Measurements from ENCODE around the gene PDZRN4.

DNA sequence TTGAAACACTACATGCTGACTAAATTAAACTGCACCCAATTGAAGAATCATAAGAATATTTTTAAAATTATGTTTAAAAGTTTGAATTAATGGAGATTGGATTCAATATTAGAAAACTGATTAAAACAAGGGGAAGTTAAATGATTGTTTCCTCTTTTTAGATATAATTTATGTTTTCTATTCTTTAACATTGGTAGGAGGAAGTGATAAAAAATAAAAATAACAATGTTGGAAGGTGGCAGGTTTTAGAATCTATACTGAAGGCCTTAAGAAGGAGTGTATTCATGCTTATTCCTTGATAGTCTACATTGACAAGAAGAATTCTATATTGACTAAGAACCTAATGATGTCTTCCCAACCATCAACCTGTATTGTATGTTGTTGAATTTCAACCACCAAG, 168.1 kb downstream of the PDZRN4 start:
- TF ChIP-seq, protein P1, sequence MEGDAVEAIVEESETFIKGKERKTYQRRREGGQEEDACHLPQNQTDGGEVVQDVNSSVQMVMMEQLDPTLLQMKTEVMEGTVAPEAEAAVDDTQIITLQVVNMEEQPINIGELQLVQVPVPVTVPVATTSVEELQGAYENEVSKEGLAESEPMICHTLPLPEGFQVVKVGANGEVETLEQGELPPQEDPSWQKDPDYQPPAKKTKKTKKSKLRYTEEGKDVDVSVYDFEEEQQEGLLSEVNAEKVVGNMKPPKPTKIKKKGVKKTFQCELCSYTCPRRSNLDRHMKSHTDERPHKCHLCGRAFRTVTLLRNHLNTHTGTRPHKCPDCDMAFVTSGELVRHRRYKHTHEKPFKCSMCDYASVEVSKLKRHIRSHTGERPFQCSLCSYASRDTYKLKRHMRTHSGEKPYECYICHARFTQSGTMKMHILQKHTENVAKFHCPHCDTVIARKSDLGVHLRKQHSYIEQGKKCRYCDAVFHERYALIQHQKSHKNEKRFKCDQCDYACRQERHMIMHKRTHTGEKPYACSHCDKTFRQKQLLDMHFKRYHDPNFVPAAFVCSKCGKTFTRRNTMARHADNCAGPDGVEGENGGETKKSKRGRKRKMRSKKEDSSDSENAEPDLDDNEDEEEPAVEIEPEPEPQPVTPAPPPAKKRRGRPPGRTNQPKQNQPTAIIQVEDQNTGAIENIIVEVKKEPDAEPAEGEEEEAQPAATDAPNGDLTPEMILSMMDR (IDR thresholded peaks at IDR 0.05) = no peak
- TF ChIP-seq POLR2A (IDR thresholded peaks at IDR 0.05) = no peak
